NCI-H2081 (cell line): ENCODE data around the gene TAS1R2.

ENCODE experiments used
- DNase-seq, 2 experiments: peaks; one replicate each; lab custom pipeline; 2025; lab: John Stamatoyannopoulos, UW

Gene TAS1R2

GRCh38 chr1:18820791-18821641 is 38.4 kb downstream of the TAS1R2 start:
- peak; percentile 18 to 41 for DNase-seq

- DNase-seq = no peak
These were observed 39.3 kb downstream of the TAS1R2 start for GRCh38 chr1:18819986-18820790.

- DNase-seq = no peak
These were observed 40.3 kb downstream of the TAS1R2 start for GRCh38 chr1:18819203-18819602.

- DNase-seq = no peak
These were observed 41.5 kb downstream of the TAS1R2 start for GRCh38 chr1:18817795-18818435.

DNA sequence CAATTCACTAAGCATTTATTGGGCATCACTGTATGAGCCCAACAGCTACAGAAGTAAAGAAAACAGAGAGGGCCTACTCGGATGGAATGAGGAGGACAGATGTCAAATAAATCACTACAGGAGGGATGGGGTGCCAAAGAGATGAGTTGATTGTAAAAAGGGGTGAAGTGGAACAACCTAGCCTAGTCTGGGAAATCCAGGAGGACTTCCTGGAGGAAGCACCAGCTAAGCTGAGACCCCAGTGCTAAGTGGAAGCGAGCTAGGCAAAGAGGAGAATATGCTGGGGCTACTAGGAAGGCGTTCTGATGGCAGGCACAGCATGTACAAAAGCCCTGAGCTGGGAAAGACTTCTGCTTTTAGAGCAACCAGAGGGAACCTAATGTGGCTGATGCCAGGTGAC is 42.1 kb downstream of the TAS1R2 start:
- DNase-seq = no peak

GRCh38 chr1:18816808-18817207 is 42.7 kb downstream of the TAS1R2 start:
- DNase-seq = no peak

GRCh38 chr1:18814874-18815531 is 44.5 kb downstream of the TAS1R2 start:
- DNase-seq = no peak

- no peak for DNase-seq
These were observed 45.0 kb downstream of the TAS1R2 start for GRCh38 chr1:18814425-18814824.

DNA sequence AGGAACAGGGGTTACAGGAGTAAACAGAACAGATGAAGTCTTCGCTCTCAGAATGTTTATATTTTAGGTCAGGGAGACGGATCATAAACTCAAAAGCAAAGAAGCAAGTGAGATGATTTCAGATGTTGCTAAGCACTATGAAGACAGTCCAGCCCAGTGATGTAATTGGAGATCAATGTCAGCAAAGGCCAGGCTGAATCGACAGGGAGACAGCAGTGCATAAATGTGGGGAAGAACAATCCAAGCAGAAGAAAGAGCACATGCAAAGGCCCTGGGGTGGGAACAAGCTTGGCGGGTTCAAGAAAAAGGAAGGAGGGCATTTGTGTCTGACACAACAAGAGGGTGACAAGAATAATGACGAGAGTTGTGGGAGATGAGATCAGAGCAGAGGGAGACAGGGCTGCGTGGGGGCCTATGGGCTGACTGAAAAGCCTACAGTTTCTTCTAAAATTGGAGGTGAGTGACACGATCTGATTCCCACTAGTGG is 47.0 kb downstream of the TAS1R2 start:
- no peak for DNase-seq

- DNase-seq = no peak
These were observed 47.6 kb downstream of the TAS1R2 start for GRCh38 chr1:18811733-18812452.

- DNase-seq = no peak
These were observed 49.2 kb downstream of the TAS1R2 start for GRCh38 chr1:18809953-18810899.

GRCh38 chr1:18808550-18808949 is 50.9 kb downstream of the TAS1R2 start:
- no peak for DNase-seq

- no peak for DNase-seq
These were observed 52.0 kb downstream of the TAS1R2 start for GRCh38 chr1:18807334-18808063.

- no peak for DNase-seq
These were observed 53.3 kb downstream of the TAS1R2 start for GRCh38 chr1:18805925-18806849.

DNA sequence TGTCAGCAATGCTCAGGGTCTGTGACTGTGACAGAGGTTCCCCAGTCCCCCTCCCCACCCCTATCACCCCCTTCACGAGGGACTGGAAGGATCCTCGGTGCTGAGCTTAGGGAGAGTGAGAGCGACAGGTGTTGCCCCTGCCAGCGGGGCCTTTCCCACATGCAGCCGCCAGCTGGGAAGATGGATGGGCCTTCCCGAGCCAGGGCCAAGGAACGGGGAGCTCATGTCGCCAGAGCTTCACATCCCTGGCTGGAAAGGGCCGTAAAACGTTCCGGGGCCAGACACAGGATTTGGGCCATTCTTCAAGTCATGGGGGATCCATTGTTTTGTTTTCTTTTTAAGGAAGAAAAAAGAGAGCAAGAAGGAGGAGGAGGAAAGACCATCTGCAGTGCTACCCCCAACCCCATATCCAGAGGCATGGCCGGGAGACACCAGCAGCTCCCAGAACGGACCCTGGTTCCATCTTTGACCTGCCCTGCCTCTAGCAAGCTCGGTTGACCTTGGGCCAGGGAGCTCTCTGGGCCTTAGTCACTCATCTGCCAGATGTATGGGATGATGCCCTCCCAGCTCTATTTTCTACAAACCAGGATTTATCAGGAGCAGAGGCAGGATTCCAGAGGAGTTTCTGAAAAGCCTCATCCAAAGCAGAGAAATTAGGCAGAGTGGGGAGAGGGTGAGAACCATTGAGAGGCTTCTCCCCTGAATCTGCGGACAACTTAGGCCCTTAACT is 54.1 kb downstream of the TAS1R2 start:
- DNase-seq = no peak

- no peak for DNase-seq
These were observed 55.6 kb downstream of the TAS1R2 start for GRCh38 chr1:18803851-18804250.

DNA sequence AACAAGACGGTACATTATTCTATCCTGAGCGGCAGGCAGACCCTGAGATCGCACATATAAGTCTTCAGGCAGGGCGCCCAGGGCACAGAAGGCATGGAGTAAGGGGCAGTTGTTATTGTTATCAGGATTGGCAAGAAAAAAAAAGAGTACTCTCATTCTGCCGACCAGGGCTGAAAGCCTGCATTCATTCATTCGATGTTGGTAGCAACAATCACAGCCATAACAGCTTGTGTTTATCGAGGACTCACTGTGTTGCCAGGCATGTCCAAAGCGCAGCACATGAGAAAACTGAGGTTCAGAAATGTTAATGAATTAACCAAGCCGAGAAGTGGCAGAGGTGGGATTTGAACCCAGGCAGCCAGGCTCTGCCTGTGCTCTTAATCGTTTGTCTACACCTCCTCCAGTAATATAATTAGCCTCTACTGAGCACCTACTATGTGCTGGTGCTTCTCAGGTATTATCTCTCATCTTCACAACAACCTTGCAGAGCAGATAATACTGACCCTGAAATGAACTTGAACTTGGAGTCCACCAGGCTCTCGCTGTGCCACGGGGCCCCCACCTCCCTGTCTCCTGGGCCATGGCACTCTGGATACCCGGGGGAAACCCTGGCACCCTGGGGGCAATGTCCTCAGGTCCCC is 56.2 kb downstream of the TAS1R2 start:
- no peak for DNase-seq
